HepG2 (cell line): ENCODE measurements around the gene EPM2A. TPM values are rescaled to one million over a fixed set of nuclear protein-coding genes. Genes with fewer than 3 reads are reported as not detected.

Source experiments
- ATAC-seq: fragments of 200-7000 bp; cut with Tn5 transposase; 3 replicates; pipeline ENCODE4 v1.9.1; 2020; ENCODE audit warnings: mild to moderate bottlenecking, moderate library complexity
- BruUV-seq: library from RNA; stranded (reverse); fragments of 400-500 nt; replicated peaks from 2 replicates; lab custom pipeline; 2021; lab: Mats Ljungman, UMichigan
- CTCF ChIA-PET: fragments of 300-600 bp; formaldehyde crosslinking; extraction: SDS; loops from one replicate; lab custom pipeline; 2021; ENCODE audit warnings: low total read pairs, inconsistent platforms, low intra/inter-chr PET ratio; lab: Yijun Ruan, JAX
- POLR2A ChIA-PET: fragments of 350-600 bp; sonication (Branson Sonifier 250); formaldehyde crosslinking; loops from one replicate; lab custom pipeline; 2020; ENCODE audit warnings: antibody characterized with exemption, inconsistent platforms; lab: Yijun Ruan, JAX
- DNase-seq: peaks from one replicate; pipeline ENCODE4 v3.0.0-alpha.2; 2015; ENCODE audit warnings: low spot score
- FAIRE-seq: peaks from 3 replicates; lab custom pipeline; 2011; peaks lifted over from hg19 to GRCh38; lab: Jason Lieb, UNC
- H2AFZ ChIP-seq: one replicate; pipeline ENCODE4 v1.6.1; 2011; ENCODE audit warnings: low read length, inconsistent platforms
- H3K27ac ChIP-seq: fragments of 300-600 bp; 3 replicates; pipeline ENCODE4 v1.8.0; 2011; ENCODE audit warnings: mixed run types, mild to moderate bottlenecking, mixed read lengths, low read length, inconsistent platforms; ENCODE audit not compliant: insufficient read depth; ENCODE audit errors: extremely low read length
- H3K27me3 ChIP-seq, 2 experiments: fragments of 200-600 bp in 1 of 2; 2 replicates in 1 of 2; 3 replicates in 1 of 2; pipeline versions ENCODE4 v1.6.0 to v1.8.0; 2011; ENCODE audit warnings: low read length in 2 of 2, mild to moderate bottlenecking in 2 of 2, moderate library complexity in 2 of 2, inconsistent platforms in 1 of 2; ENCODE audit not compliant: insufficient read depth in 2 of 2, control insufficient read depth in 1 of 2
- H3K36me3 ChIP-seq, 2 experiments: fragments of 200-600 bp in 1 of 2; replicated peaks in 1 of 2; 2 replicates in 1 of 2; 3 replicates in 1 of 2; pipeline versions ENCODE4 v1.5.1 to v1.8.0; 2011; ENCODE audit warnings: low read length in 2 of 2, inconsistent platforms in 1 of 2; ENCODE audit not compliant: insufficient read depth in 2 of 2, control insufficient read depth in 1 of 2
- H3K4me1 ChIP-seq: 2 replicates; pipeline ENCODE4 v1.5.1; 2012; ENCODE audit warnings: low read length, inconsistent platforms; ENCODE audit not compliant: insufficient read depth
- H3K4me2 ChIP-seq: 2 replicates; pipeline ENCODE4 v1.6.0; 2011; ENCODE audit warnings: low read depth, low read length, inconsistent platforms
- H3K4me3 ChIP-seq, 3 experiments: fragments of 200-600 bp in 1 of 3; sonication (generic), shearing (Covaris generic) in 1 of 3; replicated peaks in 1 of 3; 2 replicates each; pipeline ENCODE4 v1.5.1; 2011 to 2016; ENCODE audit warnings: low read length in 3 of 3, inconsistent platforms in 2 of 3, low read depth in 2 of 3, mild to moderate bottlenecking in 2 of 3, control low read depth in 1 of 3, mixed read lengths in 1 of 3; ENCODE audit not compliant: insufficient read depth in 1 of 3
- H3K79me2 ChIP-seq: one replicate; pipeline ENCODE4 v1.6.1; 2011; ENCODE audit warnings: low read length, inconsistent platforms; ENCODE audit not compliant: insufficient read depth
- H3K9ac ChIP-seq: 2 replicates; pipeline ENCODE4 v1.6.0; 2011; ENCODE audit warnings: mild to moderate bottlenecking, low read depth, low read length, inconsistent platforms; ENCODE audit not compliant: insufficient read depth
- H3K9me3 ChIP-seq: 2 replicates; pipeline ENCODE4 v1.5.1; 2012; ENCODE audit warnings: mild to moderate bottlenecking, low read length
- H4K20me1 ChIP-seq: 2 replicates; pipeline ENCODE4 v1.6.0; 2011; ENCODE audit warnings: inconsistent platforms, mild to moderate bottlenecking, low read length, moderate library complexity; ENCODE audit not compliant: insufficient read depth
- AGO1 ChIP-seq: fragments of 200-400 bp; formaldehyde crosslinking; IDR thresholded peaks from 2 replicates; pipeline ENCODE4 v1.6.1; 2017; ENCODE audit warnings: mild to moderate bottlenecking, low read depth, low read length, moderate library complexity; ENCODE audit not compliant: poor library complexity, severe bottlenecking
- CHD4 ChIP-seq: fragments of 200-600 bp; sonication (generic); IDR thresholded peaks from 2 replicates; pipeline ENCODE4 v1.7.0; 2017; ENCODE audit warnings: mild to moderate bottlenecking, low read length, borderline replicate concordance
- GLMP ChIP-seq: sonication (generic); formaldehyde crosslinking; IDR thresholded peaks from 2 replicates; pipeline ENCODE4 v1.9.0; 2021; ENCODE audit warnings: missing genetic modification reagents, mild to moderate bottlenecking, borderline replicate concordance
- MIER3 ChIP-seq: IDR thresholded peaks from 2 replicates; pipeline ENCODE4 v1.6.1; 2016; ENCODE audit warnings: missing compliant biosample characterization, borderline replicate concordance
- MXD3 ChIP-seq: IDR thresholded peaks from 2 replicates; pipeline ENCODE4 v1.6.1; 2016; ENCODE audit warnings: mild to moderate bottlenecking, missing biosample characterization, missing genetic modification reagents
- NFKB2 ChIP-seq: sonication (generic); formaldehyde crosslinking; IDR thresholded peaks from 2 replicates; pipeline ENCODE4 v1.4.0; 2020; ENCODE audit warnings: missing genetic modification reagents, borderline replicate concordance
- PHB2 ChIP-seq: fragments of 450-650 bp; IDR thresholded peaks from 2 replicates; pipeline ENCODE4 v1.6.1; 2018; ENCODE audit not compliant: partially characterized antibody
- SRY ChIP-seq: sonication (generic); formaldehyde crosslinking; IDR thresholded peaks from 2 replicates; pipeline ENCODE4 v1.8.0; 2022; ENCODE audit warnings: mild to moderate bottlenecking, missing genetic modification reagents
- ZBTB33 ChIP-seq: sonication (generic); formaldehyde crosslinking; IDR thresholded peaks from 2 replicates; pipeline ENCODE4 v1.4.0; 2020; ENCODE audit warnings: missing genetic modification reagents
- ZKSCAN8 ChIP-seq: IDR thresholded peaks from 2 replicates; pipeline ENCODE4 v1.6.1; 2016; ENCODE audit warnings: borderline replicate concordance, missing genetic modification reagents, missing compliant biosample characterization
- ZMYM2 ChIP-seq: sonication (generic); formaldehyde crosslinking; IDR thresholded peaks from 2 replicates; pipeline ENCODE4 v1.8.0; 2022; ENCODE audit warnings: mild to moderate bottlenecking, missing genetic modification reagents
- ZNF446 ChIP-seq: sonication (generic); formaldehyde crosslinking; IDR thresholded peaks from 2 replicates; pipeline ENCODE4 v1.5.0; 2020; ENCODE audit warnings: mild to moderate bottlenecking, missing genetic modification reagents
- ZNF460 ChIP-seq: sonication (generic); formaldehyde crosslinking; IDR thresholded peaks from 2 replicates; pipeline ENCODE4 v1.5.1; 2020; ENCODE audit warnings: missing genetic modification reagents, mild to moderate bottlenecking, borderline replicate concordance
- ZNF772 ChIP-seq: sonication (generic); formaldehyde crosslinking; IDR thresholded peaks from 2 replicates; pipeline ENCODE4 v1.5.0; 2020; ENCODE audit warnings: mild to moderate bottlenecking, missing genetic modification reagents
- in situ Hi-C: cut with HindIII; loops from 2 replicates; pipeline ENCODE4 v1.10.0; 2017; ENCODE audit warnings: low pct_unique_long_range_greater_than_20kb; ENCODE audit not compliant: extremely low pct_ligation_motif_present
- intact Hi-C: fragments of 100-400 bp; cut with micrococcal nuclease; formaldehyde crosslinking; loops from one replicate; pipeline ENCODE4 v1.10.0; 2022; ENCODE audit not compliant: unreplicated experiment
- polyA plus RNA-seq, 8 experiments: library from polyadenylated mRNA; depleted of rRNA in 3 of 8; stranded (reverse) in 7 of 8; unstranded in 1 of 8; fragments of >200 nt; fragmentation: Illumina TruSeq in 4 of 8; extraction: Trizol in 4 of 8; gene quantifications; 2 replicates each; pipeline versions ENCODE4 v1.2.1 to v1.2.3, GENCODE V29; 2011 to 2016; ENCODE audit warnings: low read depth in 4 of 8, missing spikeins in 1 of 8, mixed read lengths in 1 of 8; ENCODE audit not compliant: insufficient read depth in 1 of 8
- total RNA-seq, 5 experiments: library from RNA; depleted of rRNA; stranded (reverse); fragments of >200 nt; fragmentation: Illumina TruSeq; extraction: Trizol; gene quantifications; 2 replicates each; pipeline ENCODE4 v1.2.3, GENCODE V29; 2016; ENCODE audit warnings: low read depth in 1 of 5

Gene EPM2A
- total and polyA plus RNA-seq, 2 of the 13 experiments (the other 11 are each of a cell fraction or from before 2014, with no cell fraction given): 4.6 to 9.2 TPM

GRCh38 chr6:145765449-145765848 lies 30.1 kb upstream of the EPM2A start:
- ChIA-PET CTCF (no interaction called here), POLR2A (no interaction called here)
- intact Hi-C loops: no loop called here
- in situ Hi-C loops: no loop called here
- BruUV-seq: no TSS peak
- peak; percentile 37; the same call in 1 of the 3 replicates for ATAC-seq
- H4K20me1 ChIP-seq: no peaks in the 10 kb centered on the region; the same call in 1 of the 2 replicates
- H3K36me3 ChIP-seq: no peaks in the 10 kb centered on the region
- H3K79me2 ChIP-seq: no peaks in the 10 kb centered on the region
- DNase-seq: no peak
- FAIRE-seq: no peak
- H3K27ac ChIP-seq: no peak overlapping the region
- H3K4me3 ChIP-seq: no peak overlapping the region
- no peak overlapping the region for H2AFZ ChIP-seq
- no peak overlapping the region for H3K9ac ChIP-seq
- H3K9me3 ChIP-seq: no peaks in the 10 kb centered on the region
- TF ChIP-seq SRY (CRISPR knock-in tag) (no peak), MIER3 (CRISPR knock-in tag) (no peak), GLMP (CRISPR knock-in tag) (no peak), PHB2 (no peak), NFKB2 (CRISPR knock-in tag) (no peak), CHD4 (no peak)
- H3K4me2 ChIP-seq: no peak overlapping the region
- H3K27me3 ChIP-seq: no peaks in the 10 kb centered on the region
- peaks cover 7% of the 10 kb centered on the region for H3K4me1 ChIP-seq

- no peak overlapping the region for H3K4me3 ChIP-seq
- no peaks in the 10 kb centered on the region; the same call in 1 of the 2 replicates for H4K20me1 ChIP-seq
- H3K27ac ChIP-seq: no peak overlapping the region
- H3K79me2 ChIP-seq: no peaks in the 10 kb centered on the region
- no peaks in the 10 kb centered on the region for H3K27me3 ChIP-seq
- POLR2A ChIA-PET: no interaction called here
- intact Hi-C loops (no loop called here), in situ Hi-C loops (no loop called here)
- no peak overlapping the region for H2AFZ ChIP-seq
- no peaks in the 10 kb centered on the region for H3K9me3 ChIP-seq
- peak; percentile 9 for DNase-seq
- no peaks in the 10 kb centered on the region for H3K36me3 ChIP-seq
- peaks cover 7% of the 10 kb centered on the region for H3K4me1 ChIP-seq
- BruUV-seq: no TSS peak
- ATAC-seq: peak; percentile 74
- no peak overlapping the region for H3K4me2 ChIP-seq
- no peak for FAIRE-seq
- H3K9ac ChIP-seq: no peak overlapping the region
- CTCF ChIA-PET: no interaction called here
- no peak for TF ChIP-seq ZNF460 (CRISPR knock-in tag)
- no peak for TF ChIP-seq ZKSCAN8 (CRISPR knock-in tag)
- TF ChIP-seq ZNF772 (CRISPR knock-in tag): no peak
- no peak for TF ChIP-seq AGO1
- no peak for TF ChIP-seq MXD3 (CRISPR knock-in tag)
- TF ChIP-seq ZMYM2 (CRISPR knock-in tag): no peak
- TF ChIP-seq ZNF446: no peak
- no peak for TF ChIP-seq ZBTB33 (CRISPR knock-in tag)
Measured at GRCh38 chr6:145763742-145764141, 28.4 kb upstream of the EPM2A start.
